Osteoblast (primary cell): ENCODE results near the gene OR2C3. TPM values are rescaled to one million over a fixed set of nuclear protein-coding genes. Genes with fewer than 3 reads are reported as not detected.

Experiments used
- DNase-seq: peaks from one replicate; pipeline ENCODE4 v3.0.0; 2011; ENCODE audit warnings: low spot score, mixed read lengths; ENCODE audit not compliant: insufficient read length; ENCODE audit errors: missing footprints
- H2AFZ ChIP-seq: 2 replicates; pipeline ENCODE4 v1.6.0; 2011; ENCODE audit warnings: mild to moderate bottlenecking, low read length
- H3K27ac ChIP-seq: 2 replicates; pipeline ENCODE4 v1.5.1; 2011; ENCODE audit warnings: mild to moderate bottlenecking, low read depth, low read length, moderate library complexity
- H3K27me3 ChIP-seq: 2 replicates; pipeline ENCODE4 v1.6.0; 2012; ENCODE audit warnings: mild to moderate bottlenecking, control low read depth, inconsistent platforms, low read length, moderate library complexity; ENCODE audit not compliant: insufficient read depth
- H3K36me3 ChIP-seq: 2 replicates; pipeline ENCODE4 v1.5.1; 2011; ENCODE audit warnings: mild to moderate bottlenecking, low read length, control low read depth, moderate library complexity; ENCODE audit not compliant: insufficient read depth
- H3K4me1 ChIP-seq: 2 replicates; pipeline ENCODE4 v1.5.1; 2011; ENCODE audit warnings: mild to moderate bottlenecking, low read length, control low read depth, moderate library complexity; ENCODE audit not compliant: insufficient read depth
- H3K4me2 ChIP-seq: 2 replicates; pipeline ENCODE4 v1.6.0; 2011; ENCODE audit warnings: mild to moderate bottlenecking, low read length; ENCODE audit not compliant: insufficient read depth
- H3K4me3 ChIP-seq: fragments of 200-600 bp; sonication (generic); 3 replicates; pipeline ENCODE4 v1.5.1; 2012; ENCODE audit warnings: mild to moderate bottlenecking, low read length, inconsistent platforms; ENCODE audit not compliant: insufficient read depth
- H3K79me2 ChIP-seq: 2 replicates; pipeline ENCODE4 v1.6.0; 2012; ENCODE audit warnings: mild to moderate bottlenecking, low read length, control low read depth, inconsistent platforms; ENCODE audit not compliant: insufficient read depth
- H3K9me3 ChIP-seq: 2 replicates; pipeline ENCODE4 v1.5.1; 2011; ENCODE audit warnings: low read depth, low read length, control low read depth
- H4K20me1 ChIP-seq: 2 replicates; pipeline ENCODE4 v1.6.0; 2012; ENCODE audit warnings: mild to moderate bottlenecking, low read length, control low read depth; ENCODE audit not compliant: insufficient read depth
- total RNA-seq: library from RNA; depleted of rRNA; stranded (reverse); fragments of >200 nt; gene quantifications from 2 replicates; pipeline ENCODE4 v1.2.3, GENCODE V29; 2012
- TF ChIP-seq, protein P1 (sequence below): IDR thresholded peaks from 2 replicates; pipeline ENCODE4 v1.5.1; 2011; ENCODE audit warnings: mild to moderate bottlenecking, low read depth, low read length, moderate library complexity; ENCODE audit errors: extremely low read depth

OR2C3 gene
- total RNA-seq, 1 donor: not detected

GRCh38 chr1:247542811-247543210 is 6.6 kb upstream of the OR2C3 start:
- no peaks in the 10 kb centered on the region for H3K79me2 ChIP-seq
- H3K4me2 ChIP-seq: no peak overlapping the region
- no peak overlapping the region for H2AFZ ChIP-seq
- H3K4me3 ChIP-seq: no peak overlapping the region
- no peaks in the 10 kb centered on the region for H4K20me1 ChIP-seq
- no peak for DNase-seq
- no peaks in the 10 kb centered on the region for H3K4me1 ChIP-seq
- H3K27me3 ChIP-seq: no peaks in the 10 kb centered on the region
- TF ChIP-seq, protein P1, sequence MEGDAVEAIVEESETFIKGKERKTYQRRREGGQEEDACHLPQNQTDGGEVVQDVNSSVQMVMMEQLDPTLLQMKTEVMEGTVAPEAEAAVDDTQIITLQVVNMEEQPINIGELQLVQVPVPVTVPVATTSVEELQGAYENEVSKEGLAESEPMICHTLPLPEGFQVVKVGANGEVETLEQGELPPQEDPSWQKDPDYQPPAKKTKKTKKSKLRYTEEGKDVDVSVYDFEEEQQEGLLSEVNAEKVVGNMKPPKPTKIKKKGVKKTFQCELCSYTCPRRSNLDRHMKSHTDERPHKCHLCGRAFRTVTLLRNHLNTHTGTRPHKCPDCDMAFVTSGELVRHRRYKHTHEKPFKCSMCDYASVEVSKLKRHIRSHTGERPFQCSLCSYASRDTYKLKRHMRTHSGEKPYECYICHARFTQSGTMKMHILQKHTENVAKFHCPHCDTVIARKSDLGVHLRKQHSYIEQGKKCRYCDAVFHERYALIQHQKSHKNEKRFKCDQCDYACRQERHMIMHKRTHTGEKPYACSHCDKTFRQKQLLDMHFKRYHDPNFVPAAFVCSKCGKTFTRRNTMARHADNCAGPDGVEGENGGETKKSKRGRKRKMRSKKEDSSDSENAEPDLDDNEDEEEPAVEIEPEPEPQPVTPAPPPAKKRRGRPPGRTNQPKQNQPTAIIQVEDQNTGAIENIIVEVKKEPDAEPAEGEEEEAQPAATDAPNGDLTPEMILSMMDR: no peak
- H3K36me3 ChIP-seq: no peaks in the 10 kb centered on the region
- H3K27ac ChIP-seq: no peak overlapping the region
- peaks cover 8% of the 10 kb centered on the region for H3K9me3 ChIP-seq

DNA sequence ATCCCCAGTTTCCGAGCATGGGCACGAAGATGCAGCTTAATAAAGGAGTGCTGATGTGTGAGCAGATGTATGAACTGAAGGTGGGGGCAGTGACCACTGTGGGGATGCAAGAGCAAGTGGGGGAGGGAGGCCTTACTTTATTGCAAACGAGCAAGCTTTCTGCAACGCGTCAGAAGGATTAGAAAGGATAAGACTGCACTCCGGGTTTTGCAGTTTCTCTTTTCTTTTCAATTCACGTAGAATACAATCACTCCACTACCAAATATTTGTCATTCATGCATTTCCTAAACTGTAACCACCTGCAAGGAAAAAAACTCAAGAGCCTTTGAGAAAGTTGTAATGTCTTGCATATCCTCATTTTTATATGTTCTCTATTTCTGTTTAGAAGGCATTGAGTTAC is 4.3 kb upstream of the OR2C3 start:
- H4K20me1 ChIP-seq: no peaks in the 10 kb centered on the region
- peaks cover 8% of the 10 kb centered on the region for H3K9me3 ChIP-seq
- no peaks in the 10 kb centered on the region for H3K36me3 ChIP-seq
- no peak overlapping the region for H3K4me2 ChIP-seq
- no peak overlapping the region for H2AFZ ChIP-seq
- H3K79me2 ChIP-seq: no peaks in the 10 kb centered on the region
- H3K27me3 ChIP-seq: no peaks in the 10 kb centered on the region
- H3K27ac ChIP-seq: no peak overlapping the region
- no peaks in the 10 kb centered on the region for H3K4me1 ChIP-seq
- DNase-seq: no peak
- TF ChIP-seq, protein P1: no peak
- no peak overlapping the region for H3K4me3 ChIP-seq

DNA sequence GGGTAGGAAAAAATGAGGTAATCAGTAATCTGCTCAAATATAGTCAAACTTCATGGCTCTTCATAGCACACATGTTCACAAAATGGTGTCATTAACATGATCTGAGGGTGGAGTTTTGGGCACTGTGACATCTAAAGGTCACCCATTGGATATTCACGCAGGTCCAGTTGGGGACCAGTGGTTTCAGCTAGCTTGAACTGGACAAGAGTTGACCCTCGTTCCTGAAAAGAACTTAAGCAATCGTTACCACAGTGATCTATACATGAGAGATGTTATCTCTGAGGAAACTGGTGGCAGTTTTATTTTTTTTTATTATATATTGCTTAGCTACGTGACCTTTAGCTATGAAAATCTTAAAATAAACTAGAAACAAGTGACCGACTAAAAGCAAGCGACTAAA is 3.0 kb upstream of the OR2C3 start:
- Histone ChIP-seq H3K79me2 (no peaks in the 10 kb centered on the region), H3K4me3 (no peak overlapping the region), H3K4me1 (no peaks in the 10 kb centered on the region), H3K4me2 (no peak overlapping the region), H3K36me3 (no peaks in the 10 kb centered on the region), H3K27ac (no peak overlapping the region), H4K20me1 (no peaks in the 10 kb centered on the region), H3K9me3 (peaks cover 8% of the 10 kb centered on the region), H3K27me3 (no peaks in the 10 kb centered on the region), H2AFZ (no peak overlapping the region)
- DNase-seq: no peak
- TF ChIP-seq, protein P1: no peak

DNA sequence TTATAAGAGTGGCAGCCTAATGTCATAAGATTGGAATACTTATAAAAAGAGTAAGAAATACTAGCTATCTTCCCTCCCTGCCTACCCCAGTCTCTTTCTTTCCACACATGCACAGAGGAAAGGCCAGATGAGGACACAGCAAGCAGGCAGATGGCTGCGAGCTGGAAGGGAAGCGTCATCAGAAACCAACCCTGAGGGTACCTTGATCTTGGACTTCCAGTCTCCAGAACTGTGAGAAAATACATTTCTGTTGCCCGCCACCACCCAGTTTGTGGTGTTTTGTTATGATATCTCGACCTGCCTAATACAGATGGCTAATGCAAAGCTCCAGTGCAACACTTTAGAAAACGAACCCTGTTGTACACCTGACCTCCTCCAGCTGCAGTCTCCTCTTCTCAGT is 2.3 kb upstream of the OR2C3 start:
- peaks cover 8% of the 10 kb centered on the region for H3K9me3 ChIP-seq
- no peak overlapping the region for H2AFZ ChIP-seq
- no peaks in the 10 kb centered on the region for H3K36me3 ChIP-seq
- no peaks in the 10 kb centered on the region for H3K4me1 ChIP-seq
- no peaks in the 10 kb centered on the region for H3K79me2 ChIP-seq
- no peak overlapping the region for H3K27ac ChIP-seq
- H3K27me3 ChIP-seq: no peaks in the 10 kb centered on the region
- no peak for DNase-seq
- TF ChIP-seq, protein P1: no peak
- H4K20me1 ChIP-seq: no peaks in the 10 kb centered on the region
- no peak overlapping the region for H3K4me2 ChIP-seq
- no peak overlapping the region for H3K4me3 ChIP-seq
